Measurements from ENCODE around the gene F2RL3.
"Not testable (repeated sequence)": the region's sequence is repeated elsewhere in the genome, so short reads cannot be mapped to it uniquely, and the experiment has no call there.

The F2RL3 gene

DNA sequence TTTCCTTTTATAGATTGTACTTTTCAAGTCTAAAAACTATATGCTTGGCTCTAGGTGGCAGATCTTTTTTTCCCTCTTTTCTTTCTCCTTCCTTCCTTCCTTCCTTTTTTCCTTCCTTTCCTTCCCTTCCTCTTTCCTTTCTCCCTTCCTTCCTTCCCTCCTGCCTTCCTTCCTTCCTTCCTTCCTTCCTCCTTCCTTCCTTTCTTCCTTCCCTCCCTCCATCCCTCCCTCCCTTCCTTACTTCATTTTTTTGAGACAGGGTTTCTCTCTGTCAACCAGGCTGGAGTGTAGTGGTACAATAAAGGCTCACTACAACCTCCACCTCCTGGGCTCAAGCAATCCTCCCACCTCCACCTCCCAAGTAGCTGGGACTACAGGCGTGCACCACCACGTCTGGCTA lies 48.1 kb downstream of the F2RL3 start:
- H3K4me3 ChIP-seq (ENCODE audit: low read depth, low read length) = no peak overlapping the region
- TF ChIP-seq POLR2A (IDR thresholded peaks at IDR 0.05; ENCODE audit: extremely low read depth, insufficient read length) = no peak
- TF ChIP-seq MYC (IDR thresholded peaks at IDR 0.05; ENCODE audit: low read depth, low read length) = no peak
- TF ChIP-seq, protein P1, sequence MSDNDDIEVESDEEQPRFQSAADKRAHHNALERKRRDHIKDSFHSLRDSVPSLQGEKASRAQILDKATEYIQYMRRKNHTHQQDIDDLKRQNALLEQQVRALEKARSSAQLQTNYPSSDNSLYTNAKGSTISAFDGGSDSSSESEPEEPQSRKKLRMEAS (IDR thresholded peaks at IDR 0.05; ENCODE audit: low read depth, low read length) = no peak
- TF ChIP-seq, protein P2, sequence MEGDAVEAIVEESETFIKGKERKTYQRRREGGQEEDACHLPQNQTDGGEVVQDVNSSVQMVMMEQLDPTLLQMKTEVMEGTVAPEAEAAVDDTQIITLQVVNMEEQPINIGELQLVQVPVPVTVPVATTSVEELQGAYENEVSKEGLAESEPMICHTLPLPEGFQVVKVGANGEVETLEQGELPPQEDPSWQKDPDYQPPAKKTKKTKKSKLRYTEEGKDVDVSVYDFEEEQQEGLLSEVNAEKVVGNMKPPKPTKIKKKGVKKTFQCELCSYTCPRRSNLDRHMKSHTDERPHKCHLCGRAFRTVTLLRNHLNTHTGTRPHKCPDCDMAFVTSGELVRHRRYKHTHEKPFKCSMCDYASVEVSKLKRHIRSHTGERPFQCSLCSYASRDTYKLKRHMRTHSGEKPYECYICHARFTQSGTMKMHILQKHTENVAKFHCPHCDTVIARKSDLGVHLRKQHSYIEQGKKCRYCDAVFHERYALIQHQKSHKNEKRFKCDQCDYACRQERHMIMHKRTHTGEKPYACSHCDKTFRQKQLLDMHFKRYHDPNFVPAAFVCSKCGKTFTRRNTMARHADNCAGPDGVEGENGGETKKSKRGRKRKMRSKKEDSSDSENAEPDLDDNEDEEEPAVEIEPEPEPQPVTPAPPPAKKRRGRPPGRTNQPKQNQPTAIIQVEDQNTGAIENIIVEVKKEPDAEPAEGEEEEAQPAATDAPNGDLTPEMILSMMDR (IDR thresholded peaks at IDR 0.05; ENCODE audit: low read depth, low read length) = no peak
- no peak for DNase-seq (ENCODE audit: low read depth)

DNA sequence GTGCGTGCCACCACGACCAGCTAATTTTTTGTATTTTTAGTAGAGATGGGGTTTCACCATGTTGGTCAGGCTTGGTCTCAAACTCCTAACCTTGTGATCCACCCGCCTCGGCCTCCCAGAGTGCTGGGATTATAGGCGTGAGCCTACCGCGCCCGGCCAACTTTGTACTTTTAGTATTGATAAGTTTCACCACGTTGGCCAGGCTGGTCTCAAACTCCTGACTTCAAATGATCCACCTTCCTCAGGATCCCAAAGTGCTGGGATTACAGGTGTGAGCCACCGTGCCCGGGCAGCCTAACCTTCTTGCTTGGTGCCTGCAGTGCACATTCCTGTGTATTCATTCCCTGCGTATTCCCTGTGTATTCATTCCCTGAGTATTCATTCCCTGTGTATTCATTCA lies 49.0 kb downstream of the F2RL3 start:
- not testable (repeated sequence) for DNase-seq (ENCODE audit: low read depth); H3K4me3 ChIP-seq (ENCODE audit: low read depth, low read length)

DNA sequence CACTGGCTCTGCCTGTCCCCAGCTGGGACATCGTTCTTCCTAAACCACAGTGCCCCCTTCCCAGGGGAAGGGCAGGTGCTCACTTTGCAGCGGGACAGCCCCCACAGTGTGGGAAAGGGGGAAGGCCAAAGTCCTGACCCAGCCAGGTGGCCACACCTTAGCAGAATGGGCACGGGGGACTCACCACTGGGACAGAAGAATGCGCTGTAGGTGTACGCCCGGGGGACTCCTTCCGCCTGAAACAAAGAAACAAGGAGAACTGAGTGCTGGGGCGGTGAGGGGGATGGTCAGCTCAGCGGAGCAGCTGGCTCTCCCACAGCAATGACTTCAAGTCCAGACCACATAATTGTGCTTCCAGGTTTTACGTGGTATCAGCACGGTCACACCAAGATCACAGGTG lies 49.4 kb downstream of the F2RL3 start:
- no peak for DNase-seq (ENCODE audit: low read depth)
- H3K4me3 ChIP-seq (ENCODE audit: low read depth, low read length) = no peak overlapping the region
- no peak for TF ChIP-seq MYC (IDR thresholded peaks at IDR 0.05; ENCODE audit: low read depth, low read length)
- TF ChIP-seq, protein P1 (IDR thresholded peaks at IDR 0.05; ENCODE audit: low read depth, low read length) = no peak
- TF ChIP-seq, protein P2 (IDR thresholded peaks at IDR 0.05; ENCODE audit: low read depth, low read length) = no peak
- no peak for TF ChIP-seq POLR2A (IDR thresholded peaks at IDR 0.05; ENCODE audit: extremely low read depth, insufficient read length)

DNA sequence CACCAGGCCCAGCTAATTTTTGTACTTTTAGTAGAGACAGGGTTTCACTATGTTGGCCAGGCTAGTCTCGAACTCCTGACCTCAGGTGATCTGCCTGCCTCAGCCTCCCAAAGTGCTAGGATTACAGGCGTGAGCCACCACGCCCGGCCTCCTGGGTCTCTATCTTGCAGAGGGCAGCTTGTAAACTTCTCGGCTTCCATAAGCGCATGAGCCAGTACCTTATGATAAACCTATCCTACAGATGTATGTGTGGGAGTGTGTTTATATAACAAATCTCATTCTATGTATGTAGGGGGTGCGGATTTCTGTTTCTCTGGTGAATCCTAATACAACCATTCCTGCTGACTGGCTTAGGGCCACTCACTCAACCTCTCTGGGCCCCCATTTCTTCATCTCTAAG lies 51.3 kb downstream of the F2RL3 start:
- not testable (repeated sequence) for DNase-seq (ENCODE audit: low read depth); H3K4me3 ChIP-seq (ENCODE audit: low read depth, low read length)

DNA sequence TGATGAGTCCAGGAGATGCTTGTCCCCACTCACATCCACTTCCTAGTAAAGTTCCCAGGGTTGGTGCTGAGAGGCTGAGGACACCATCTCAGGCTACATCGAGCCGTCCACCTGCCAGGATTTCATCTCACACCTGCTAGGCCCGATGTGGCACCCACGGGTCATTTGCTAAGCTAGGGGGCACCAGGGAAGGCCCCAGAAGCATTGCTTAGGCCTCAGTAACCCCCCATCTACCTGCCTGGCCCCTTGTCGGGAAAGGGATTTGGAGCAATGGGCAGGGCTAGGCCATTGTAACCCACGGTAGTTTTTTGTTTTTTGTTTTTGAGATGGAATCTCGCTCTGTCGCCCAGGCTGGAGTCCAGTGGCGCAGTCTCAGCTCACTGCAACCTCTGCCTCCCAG lies 51.8 kb downstream of the F2RL3 start:
- no peak for DNase-seq (ENCODE audit: low read depth)
- no peak overlapping the region for H3K4me3 ChIP-seq (ENCODE audit: low read depth, low read length)
- TF ChIP-seq POLR2A (IDR thresholded peaks at IDR 0.05; ENCODE audit: extremely low read depth, insufficient read length) (no peak), MYC (IDR thresholded peaks at IDR 0.05; ENCODE audit: low read depth, low read length) (no peak)
- TF ChIP-seq, protein P2 (IDR thresholded peaks at IDR 0.05; ENCODE audit: low read depth, low read length) = no peak
- TF ChIP-seq, protein P1 (IDR thresholded peaks at IDR 0.05; ENCODE audit: low read depth, low read length) = no peak
